OCI-LY1 (cell line): ENCODE data around the gene C4orf51.

ENCODE experiments used
- EZH2 ChIP-seq: fragments of 200-600 bp; sonication (generic), shearing (Covaris generic); IDR thresholded peaks from 2 replicates; pipeline ENCODE4 v1.8.0; 2017; ENCODE audit warnings: borderline replicate concordance, mixed run types, mild to moderate bottlenecking, antibody characterized with exemption, low read length, moderate library complexity, mixed read lengths
- TF ChIP-seq, protein P1 (sequence below): fragments of 200-600 bp; sonication (generic), shearing (Covaris generic); IDR thresholded peaks from 2 replicates; pipeline ENCODE4 v1.5.1; 2017; ENCODE audit warnings: mild to moderate bottlenecking, antibody characterized with exemption, low read length, moderate library complexity, mixed read lengths

- TF ChIP-seq, protein P1, sequence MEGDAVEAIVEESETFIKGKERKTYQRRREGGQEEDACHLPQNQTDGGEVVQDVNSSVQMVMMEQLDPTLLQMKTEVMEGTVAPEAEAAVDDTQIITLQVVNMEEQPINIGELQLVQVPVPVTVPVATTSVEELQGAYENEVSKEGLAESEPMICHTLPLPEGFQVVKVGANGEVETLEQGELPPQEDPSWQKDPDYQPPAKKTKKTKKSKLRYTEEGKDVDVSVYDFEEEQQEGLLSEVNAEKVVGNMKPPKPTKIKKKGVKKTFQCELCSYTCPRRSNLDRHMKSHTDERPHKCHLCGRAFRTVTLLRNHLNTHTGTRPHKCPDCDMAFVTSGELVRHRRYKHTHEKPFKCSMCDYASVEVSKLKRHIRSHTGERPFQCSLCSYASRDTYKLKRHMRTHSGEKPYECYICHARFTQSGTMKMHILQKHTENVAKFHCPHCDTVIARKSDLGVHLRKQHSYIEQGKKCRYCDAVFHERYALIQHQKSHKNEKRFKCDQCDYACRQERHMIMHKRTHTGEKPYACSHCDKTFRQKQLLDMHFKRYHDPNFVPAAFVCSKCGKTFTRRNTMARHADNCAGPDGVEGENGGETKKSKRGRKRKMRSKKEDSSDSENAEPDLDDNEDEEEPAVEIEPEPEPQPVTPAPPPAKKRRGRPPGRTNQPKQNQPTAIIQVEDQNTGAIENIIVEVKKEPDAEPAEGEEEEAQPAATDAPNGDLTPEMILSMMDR: no peak
- TF ChIP-seq EZH2: no peak
Measured at GRCh38 chr4:145772347-145772746, 92.4 kb downstream of the C4orf51 start.
